Loucy (cell line): ENCODE data around the gene GTF2A1L.

Source experiments
- CTCF ChIP-seq: fragments of 200-600 bp; sonication (generic); conservative IDR thresholded peaks from 2 replicates; pipeline ENCODE4 v1.5.1; 2014; ENCODE audit warnings: mild to moderate bottlenecking, antibody characterized with exemption, low read length
- EZH2phosphoT487 ChIP-seq: fragments of 200-600 bp; IDR thresholded peaks from 2 replicates; pipeline ENCODE4 v1.6.1; 2018; ENCODE audit warnings: antibody characterized with exemption, mild to moderate bottlenecking, moderate library complexity, borderline replicate concordance

- TF ChIP-seq CTCF, result no peak
- no peak for TF ChIP-seq EZH2phosphoT487
Measured at GRCh38 chr2:48651158-48651790, 33.6 kb downstream of the GTF2A1L start.
